GM11168 (cell line): ENCODE results near the gene HOXB9.

ENCODE experiments used
- in situ Hi-C: fragments of 300-500 bp; cut with MboI; formaldehyde crosslinking; loops from one replicate; pipeline ENCODE4 v1.12.0; 2022; ENCODE audit warnings: low sequenced_read_pairs; ENCODE audit not compliant: unreplicated experiment

Gene HOXB9

GRCh38 chr17:48639982-48640857, 14.1 kb upstream of the HOXB9 start:
- in situ Hi-C loops = no loop called here

- in situ Hi-C loops = no loop called here
Measured at GRCh38 chr17:48639136-48639535, 13.0 kb upstream of the HOXB9 start.

GRCh38 chr17:48637323-48638260, 11.4 kb upstream of the HOXB9 start:
- in situ Hi-C loops = no loop called here

GRCh38 chr17:48636177-48637018, 10.2 kb upstream of the HOXB9 start:
- in situ Hi-C loops = no loop called here

- in situ Hi-C loops = no loop called here
Measured at GRCh38 chr17:48634493-48635208, 8.5 kb upstream of the HOXB9 start.

GRCh38 chr17:48633266-48633677, 7.1 kb upstream of the HOXB9 start:
- in situ Hi-C loops = no loop called here

- in situ Hi-C loops = no loop called here
Measured at GRCh38 chr17:48632579-48633265, 6.6 kb upstream of the HOXB9 start.

- in situ Hi-C loops = no loop called here
Measured at GRCh38 chr17:48631693-48632578, 5.8 kb upstream of the HOXB9 start.

- in situ Hi-C loops = no loop called here
Measured at GRCh38 chr17:48630925-48631692, 5.0 kb upstream of the HOXB9 start.

- in situ Hi-C loops = no loop called here
Measured at GRCh38 chr17:48630009-48630924, 4.1 kb upstream of the HOXB9 start.

- in situ Hi-C loops = no loop called here
Measured at GRCh38 chr17:48629411-48629759, 3.2 kb upstream of the HOXB9 start.

GRCh38 chr17:48628649-48629410, 2.7 kb upstream of the HOXB9 start:
- in situ Hi-C loops = no loop called here

- in situ Hi-C loops = no loop called here
Measured at GRCh38 chr17:48627623-48628521, 1.7 kb upstream of the HOXB9 start.

GRCh38 chr17:48627118-48627597, 1.0 kb upstream of the HOXB9 start:
- in situ Hi-C loops = no loop called here
